Measurements from ENCODE around the gene MGAM2. TPM values are rescaled to one million over a fixed set of nuclear protein-coding genes. Genes with fewer than 3 reads are reported as not detected.

MGAM2 gene
- total and polyA plus RNA-seq, 2 of the 13 experiments (the other 11 are each of a cell fraction or from before 2014, with no cell fraction given): 0.29 TPM; not detected in 1

DNA sequence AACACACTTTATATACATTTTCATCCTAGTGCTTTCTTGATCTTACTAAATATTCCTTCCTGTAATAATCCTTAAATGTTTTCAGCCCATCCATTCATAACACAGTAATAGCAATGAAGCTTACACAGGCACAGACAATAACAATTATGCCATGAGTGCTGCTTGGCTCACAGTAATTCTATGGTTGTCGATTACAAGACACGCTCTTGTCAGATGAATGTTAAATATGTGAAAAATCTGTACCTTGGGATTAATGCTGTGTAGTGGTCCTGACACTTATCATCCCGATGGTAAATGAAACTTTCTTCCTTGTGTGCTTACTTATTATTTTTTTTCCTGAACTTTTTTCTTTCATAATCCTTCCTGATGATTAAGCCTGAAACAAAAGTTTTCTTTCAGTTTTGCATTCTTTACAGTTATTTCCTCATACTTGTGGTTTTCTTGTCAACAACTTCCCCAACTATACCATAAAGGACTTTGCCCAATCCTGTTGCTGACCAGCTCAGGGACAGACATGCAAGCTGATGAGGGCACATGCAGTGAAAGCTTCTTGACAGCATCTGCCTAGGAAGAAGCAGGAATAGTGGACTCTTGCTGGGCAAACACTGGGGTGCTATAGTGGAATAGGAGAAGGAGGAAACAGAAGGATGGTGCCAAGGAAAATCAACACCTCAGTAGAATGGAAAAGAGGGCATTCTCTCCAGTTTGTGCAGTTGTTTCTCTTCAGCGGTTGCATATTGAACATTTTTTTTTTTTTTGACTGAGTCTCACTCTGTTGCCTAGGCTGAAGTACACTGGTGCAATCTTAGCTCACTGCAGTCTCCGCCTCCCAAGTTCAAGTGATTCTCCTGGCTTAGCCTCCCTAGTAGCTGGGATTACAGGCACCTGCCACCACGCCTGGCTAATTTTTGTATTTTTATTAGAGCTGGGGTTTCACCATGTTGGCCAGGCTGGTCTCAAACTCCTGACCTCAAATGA is 6.7 kb upstream of the MGAM2 start (continued):
- TF ChIP-seq CEBPG (CRISPR knock-in tag; IDR thresholded peaks at IDR 0.05) (peak; percentile 53; the same call in 1 of the 2 replicates), HNRNPUL1 (IDR thresholded peaks at IDR 0.05; ENCODE audit: low read depth, low read length) (no peak), SMAD1 (CRISPR knock-in tag; IDR thresholded peaks at IDR 0.05; ENCODE audit: borderline replicate concordance, low read depth) (no peak), ZFP62 (CRISPR knock-in tag; IDR thresholded peaks at IDR 0.05) (no peak), BRD4 (CRISPR knock-in tag; IDR thresholded peaks at IDR 0.05) (no peak), MAFG (CRISPR knock-in tag; IDR thresholded peaks at IDR 0.05) (no peak), FOSL2 (CRISPR knock-in tag; IDR thresholded peaks at IDR 0.05) (peak; percentile 73), ZNF564 (CRISPR knock-in tag; IDR thresholded peaks at IDR 0.05) (no peak), ZFY (CRISPR knock-in tag; IDR thresholded peaks at IDR 0.05) (no peak), PHF21A (CRISPR knock-in tag; IDR thresholded peaks at IDR 0.05) (no peak), ZNF619 (CRISPR knock-in tag; IDR thresholded peaks at IDR 0.05) (no peak), SMARCE1 (IDR thresholded peaks at IDR 0.05; ENCODE audit: borderline replicate concordance) (no peak), YEATS2 (CRISPR knock-in tag; IDR thresholded peaks at IDR 0.05; ENCODE audit: borderline replicate concordance) (no peak)
- TF ChIP-seq, protein P1, sequence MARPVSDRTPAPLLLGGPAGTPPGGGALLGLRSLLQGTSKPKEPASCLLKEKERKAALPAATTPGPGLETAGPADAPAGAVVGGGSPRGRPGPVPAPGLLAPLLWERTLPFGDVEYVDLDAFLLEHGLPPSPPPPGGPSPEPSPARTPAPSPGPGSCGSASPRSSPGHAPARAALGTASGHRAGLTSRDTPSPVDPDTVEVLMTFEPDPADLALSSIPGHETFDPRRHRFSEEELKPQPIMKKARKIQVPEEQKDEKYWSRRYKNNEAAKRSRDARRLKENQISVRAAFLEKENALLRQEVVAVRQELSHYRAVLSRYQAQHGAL (CRISPR knock-in tag; IDR thresholded peaks at IDR 0.05; ENCODE audit: not compliant biosample characterization): no peak
- TF ChIP-seq, protein P2, sequence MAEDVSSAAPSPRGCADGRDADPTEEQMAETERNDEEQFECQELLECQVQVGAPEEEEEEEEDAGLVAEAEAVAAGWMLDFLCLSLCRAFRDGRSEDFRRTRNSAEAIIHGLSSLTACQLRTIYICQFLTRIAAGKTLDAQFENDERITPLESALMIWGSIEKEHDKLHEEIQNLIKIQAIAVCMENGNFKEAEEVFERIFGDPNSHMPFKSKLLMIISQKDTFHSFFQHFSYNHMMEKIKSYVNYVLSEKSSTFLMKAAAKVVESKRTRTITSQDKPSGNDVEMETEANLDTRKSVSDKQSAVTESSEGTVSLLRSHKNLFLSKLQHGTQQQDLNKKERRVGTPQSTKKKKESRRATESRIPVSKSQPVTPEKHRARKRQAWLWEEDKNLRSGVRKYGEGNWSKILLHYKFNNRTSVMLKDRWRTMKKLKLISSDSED (CRISPR knock-in tag; IDR thresholded peaks at IDR 0.05): no peak
- TF ChIP-seq, protein P3, sequence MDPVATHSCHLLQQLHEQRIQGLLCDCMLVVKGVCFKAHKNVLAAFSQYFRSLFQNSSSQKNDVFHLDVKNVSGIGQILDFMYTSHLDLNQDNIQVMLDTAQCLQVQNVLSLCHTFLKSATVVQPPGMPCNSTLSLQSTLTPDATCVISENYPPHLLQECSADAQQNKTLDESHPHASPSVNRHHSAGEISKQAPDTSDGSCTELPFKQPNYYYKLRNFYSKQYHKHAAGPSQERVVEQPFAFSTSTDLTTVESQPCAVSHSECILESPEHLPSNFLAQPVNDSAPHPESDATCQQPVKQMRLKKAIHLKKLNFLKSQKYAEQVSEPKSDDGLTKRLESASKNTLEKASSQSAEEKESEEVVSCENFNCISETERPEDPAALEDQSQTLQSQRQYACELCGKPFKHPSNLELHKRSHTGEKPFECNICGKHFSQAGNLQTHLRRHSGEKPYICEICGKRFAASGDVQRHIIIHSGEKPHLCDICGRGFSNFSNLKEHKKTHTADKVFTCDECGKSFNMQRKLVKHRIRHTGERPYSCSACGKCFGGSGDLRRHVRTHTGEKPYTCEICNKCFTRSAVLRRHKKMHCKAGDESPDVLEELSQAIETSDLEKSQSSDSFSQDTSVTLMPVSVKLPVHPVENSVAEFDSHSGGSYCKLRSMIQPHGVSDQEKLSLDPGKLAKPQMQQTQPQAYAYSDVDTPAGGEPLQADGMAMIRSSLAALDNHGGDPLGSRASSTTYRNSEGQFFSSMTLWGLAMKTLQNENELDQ (CRISPR knock-in tag; IDR thresholded peaks at IDR 0.05; ENCODE audit: borderline replicate concordance): no peak
- TF ChIP-seq, protein P4, sequence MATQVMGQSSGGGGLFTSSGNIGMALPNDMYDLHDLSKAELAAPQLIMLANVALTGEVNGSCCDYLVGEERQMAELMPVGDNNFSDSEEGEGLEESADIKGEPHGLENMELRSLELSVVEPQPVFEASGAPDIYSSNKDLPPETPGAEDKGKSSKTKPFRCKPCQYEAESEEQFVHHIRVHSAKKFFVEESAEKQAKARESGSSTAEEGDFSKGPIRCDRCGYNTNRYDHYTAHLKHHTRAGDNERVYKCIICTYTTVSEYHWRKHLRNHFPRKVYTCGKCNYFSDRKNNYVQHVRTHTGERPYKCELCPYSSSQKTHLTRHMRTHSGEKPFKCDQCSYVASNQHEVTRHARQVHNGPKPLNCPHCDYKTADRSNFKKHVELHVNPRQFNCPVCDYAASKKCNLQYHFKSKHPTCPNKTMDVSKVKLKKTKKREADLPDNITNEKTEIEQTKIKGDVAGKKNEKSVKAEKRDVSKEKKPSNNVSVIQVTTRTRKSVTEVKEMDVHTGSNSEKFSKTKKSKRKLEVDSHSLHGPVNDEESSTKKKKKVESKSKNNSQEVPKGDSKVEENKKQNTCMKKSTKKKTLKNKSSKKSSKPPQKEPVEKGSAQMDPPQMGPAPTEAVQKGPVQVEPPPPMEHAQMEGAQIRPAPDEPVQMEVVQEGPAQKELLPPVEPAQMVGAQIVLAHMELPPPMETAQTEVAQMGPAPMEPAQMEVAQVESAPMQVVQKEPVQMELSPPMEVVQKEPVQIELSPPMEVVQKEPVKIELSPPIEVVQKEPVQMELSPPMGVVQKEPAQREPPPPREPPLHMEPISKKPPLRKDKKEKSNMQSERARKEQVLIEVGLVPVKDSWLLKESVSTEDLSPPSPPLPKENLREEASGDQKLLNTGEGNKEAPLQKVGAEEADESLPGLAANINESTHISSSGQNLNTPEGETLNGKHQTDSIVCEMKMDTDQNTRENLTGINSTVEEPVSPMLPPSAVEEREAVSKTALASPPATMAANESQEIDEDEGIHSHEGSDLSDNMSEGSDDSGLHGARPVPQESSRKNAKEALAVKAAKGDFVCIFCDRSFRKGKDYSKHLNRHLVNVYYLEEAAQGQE (IDR thresholded peaks at IDR 0.05; ENCODE audit: borderline replicate concordance in 1 of 2, low read depth in 1 of 2, low read length in 2 of 2): peak in 1 of 2 experiments; percentile 33; a peak in 1 of 4 replicates
- TF ChIP-seq, protein P5, sequence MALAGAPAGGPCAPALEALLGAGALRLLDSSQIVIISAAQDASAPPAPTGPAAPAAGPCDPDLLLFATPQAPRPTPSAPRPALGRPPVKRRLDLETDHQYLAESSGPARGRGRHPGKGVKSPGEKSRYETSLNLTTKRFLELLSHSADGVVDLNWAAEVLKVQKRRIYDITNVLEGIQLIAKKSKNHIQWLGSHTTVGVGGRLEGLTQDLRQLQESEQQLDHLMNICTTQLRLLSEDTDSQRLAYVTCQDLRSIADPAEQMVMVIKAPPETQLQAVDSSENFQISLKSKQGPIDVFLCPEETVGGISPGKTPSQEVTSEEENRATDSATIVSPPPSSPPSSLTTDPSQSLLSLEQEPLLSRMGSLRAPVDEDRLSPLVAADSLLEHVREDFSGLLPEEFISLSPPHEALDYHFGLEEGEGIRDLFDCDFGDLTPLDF (CRISPR knock-in tag; IDR thresholded peaks at IDR 0.05): no peak
